HG03039 (cell line): ENCODE measurements around the gene ACBD6.

Experiments used
- ATAC-seq: cut with Tn5 transposase; IDR thresholded peaks from one replicate; pipeline ENCODE4 v1.9.1; 2021; ENCODE audit warnings: mild to moderate bottlenecking, moderate library complexity; ENCODE audit not compliant: unreplicated experiment

Gene ACBD6

DNA sequence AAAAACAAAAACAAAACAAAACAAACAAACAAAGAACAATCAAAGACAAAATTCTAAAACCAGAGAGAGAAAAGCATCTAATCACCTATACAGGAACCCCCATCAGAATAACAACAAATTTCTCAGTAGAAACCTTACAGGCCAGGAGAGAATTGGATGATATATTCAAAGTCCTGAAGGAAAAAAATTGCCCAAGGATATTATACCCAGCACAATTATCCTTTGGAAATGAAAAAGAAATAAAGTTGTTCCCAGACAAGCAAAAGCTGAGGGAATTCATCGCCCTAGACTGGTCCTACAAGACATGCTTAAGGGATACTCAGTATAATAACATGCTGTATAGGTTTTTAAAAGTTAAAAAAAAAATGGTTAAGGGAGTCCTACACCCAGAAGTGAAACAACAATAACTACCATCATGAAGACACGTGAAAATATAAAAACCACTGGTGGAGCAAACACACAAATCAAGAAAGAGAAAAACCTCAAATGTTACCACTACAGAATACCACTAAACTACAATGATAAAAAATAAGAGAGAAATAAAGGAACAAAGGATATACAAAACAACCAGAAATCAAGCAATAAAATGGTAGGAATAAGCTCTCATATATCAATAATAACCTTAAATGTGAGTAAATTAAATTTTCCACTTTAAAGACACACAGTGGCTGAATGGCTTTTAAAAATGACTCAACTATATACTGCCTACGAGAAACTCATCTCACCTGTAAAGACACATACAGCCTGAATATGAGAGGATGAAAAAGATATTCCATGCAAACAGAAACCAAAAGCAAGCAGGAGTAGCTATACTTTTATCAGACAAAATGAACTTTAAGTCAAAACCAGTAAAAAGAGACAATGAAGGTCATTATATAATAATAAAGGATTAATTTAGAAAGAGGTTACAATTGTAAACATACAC lies 121.9 kb downstream of the ACBD6 start:
- no peak for ATAC-seq

DNA sequence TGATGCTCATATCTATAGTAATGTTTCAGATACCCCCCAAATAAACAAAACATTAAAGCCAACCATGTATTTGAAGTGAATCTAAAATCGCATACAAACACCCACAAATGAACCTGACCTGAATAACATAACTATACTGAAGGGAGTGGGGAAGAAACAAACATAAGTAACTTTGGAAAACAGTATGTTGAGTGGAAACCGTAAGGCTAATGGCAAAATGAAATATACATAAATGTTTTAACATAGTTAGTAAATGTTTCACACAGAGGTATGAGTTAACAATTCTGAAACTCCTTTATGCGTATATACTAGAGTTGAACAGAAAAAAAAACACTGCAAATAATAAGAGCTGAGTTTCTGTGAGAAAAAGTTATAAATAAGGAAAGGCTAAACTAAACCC lies 125.6 kb downstream of the ACBD6 start:
- no peak for ATAC-seq

- no peak for ATAC-seq
These were observed 126.1 kb downstream of the ACBD6 start for GRCh38 chr1:180376253-180376652.

DNA sequence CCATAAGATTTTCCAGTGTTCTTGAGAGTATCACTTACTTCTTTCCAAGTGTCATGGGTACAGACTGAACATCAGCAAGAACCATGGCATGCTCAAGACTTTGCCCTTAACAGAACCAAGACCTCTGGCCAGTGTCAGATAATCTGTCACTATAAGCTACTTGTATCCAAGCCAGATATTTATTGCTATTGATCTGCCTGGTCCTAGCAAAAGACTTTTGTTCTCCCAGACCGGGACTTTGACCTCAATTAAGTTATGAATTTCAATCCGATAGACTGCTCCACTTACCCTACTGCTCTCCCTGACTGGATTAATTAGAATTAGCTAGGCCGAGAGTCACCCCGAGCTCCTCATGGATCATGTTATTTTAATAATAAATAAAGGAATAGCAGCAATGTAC lies 129.6 kb downstream of the ACBD6 start:
- ATAC-seq, result no peak

DNA sequence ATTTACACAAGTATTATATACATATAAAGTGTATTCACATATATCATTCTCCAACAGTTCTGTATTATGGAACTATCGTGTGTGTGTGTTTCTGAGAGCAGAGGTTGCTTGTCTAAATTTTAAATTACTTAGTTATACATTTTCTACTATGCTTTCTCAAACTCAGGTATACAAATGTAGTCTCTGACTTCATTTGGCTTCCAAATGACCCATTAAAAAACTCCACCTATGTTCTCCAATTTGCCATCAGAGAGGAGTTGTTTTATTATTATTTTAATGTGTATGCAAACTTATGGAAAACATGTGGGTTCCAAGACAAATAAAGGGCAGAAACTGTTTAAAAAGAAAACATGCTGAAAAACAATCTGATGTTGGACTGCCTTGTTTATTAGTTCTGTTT lies 131.8 kb downstream of the ACBD6 start:
- no peak for ATAC-seq

- no peak for ATAC-seq
These were observed 132.2 kb downstream of the ACBD6 start for GRCh38 chr1:180370188-180370587.

DNA sequence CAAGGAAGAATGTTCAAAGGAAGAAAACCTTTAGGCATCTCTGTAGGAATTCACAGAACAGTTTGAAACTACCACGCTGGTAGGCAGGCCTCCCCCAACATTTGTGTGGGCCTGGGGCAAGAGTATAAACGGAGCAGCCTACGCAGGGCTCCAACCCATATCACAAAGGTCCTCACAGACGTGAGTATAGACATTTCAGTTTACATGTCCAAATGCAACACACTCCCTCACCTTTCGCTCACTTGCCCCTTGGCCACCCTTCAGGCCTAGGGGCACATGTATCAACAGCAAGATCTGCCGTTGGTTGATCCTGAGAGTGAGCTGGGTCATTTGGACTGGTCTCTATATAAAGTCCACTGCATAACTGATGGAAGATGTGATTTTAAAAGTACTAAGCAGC lies 133.3 kb downstream of the ACBD6 start:
- no peak for ATAC-seq

GRCh38 chr1:180366371-180367068 lies 135.9 kb downstream of the ACBD6 start:
- no peak for ATAC-seq

DNA sequence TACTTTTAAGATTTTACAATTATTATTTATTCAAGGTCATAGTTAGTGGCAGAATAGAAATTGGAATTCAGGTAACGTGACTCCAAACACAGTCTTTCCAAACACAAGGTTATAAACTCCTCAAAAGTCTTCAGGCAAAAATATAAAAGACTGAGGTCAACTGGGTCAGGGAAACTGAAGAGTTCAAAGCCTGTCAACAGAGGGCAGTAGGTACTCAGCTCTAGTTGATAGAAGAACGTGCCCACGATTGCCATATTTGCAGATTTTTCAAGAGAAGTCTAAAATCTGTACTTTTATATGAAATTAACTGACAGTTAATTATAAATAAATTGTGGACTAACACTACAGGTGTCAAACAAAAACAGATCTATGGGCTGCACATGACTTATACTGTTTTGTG lies 137.3 kb downstream of the ACBD6 start:
- ATAC-seq, result no peak

DNA sequence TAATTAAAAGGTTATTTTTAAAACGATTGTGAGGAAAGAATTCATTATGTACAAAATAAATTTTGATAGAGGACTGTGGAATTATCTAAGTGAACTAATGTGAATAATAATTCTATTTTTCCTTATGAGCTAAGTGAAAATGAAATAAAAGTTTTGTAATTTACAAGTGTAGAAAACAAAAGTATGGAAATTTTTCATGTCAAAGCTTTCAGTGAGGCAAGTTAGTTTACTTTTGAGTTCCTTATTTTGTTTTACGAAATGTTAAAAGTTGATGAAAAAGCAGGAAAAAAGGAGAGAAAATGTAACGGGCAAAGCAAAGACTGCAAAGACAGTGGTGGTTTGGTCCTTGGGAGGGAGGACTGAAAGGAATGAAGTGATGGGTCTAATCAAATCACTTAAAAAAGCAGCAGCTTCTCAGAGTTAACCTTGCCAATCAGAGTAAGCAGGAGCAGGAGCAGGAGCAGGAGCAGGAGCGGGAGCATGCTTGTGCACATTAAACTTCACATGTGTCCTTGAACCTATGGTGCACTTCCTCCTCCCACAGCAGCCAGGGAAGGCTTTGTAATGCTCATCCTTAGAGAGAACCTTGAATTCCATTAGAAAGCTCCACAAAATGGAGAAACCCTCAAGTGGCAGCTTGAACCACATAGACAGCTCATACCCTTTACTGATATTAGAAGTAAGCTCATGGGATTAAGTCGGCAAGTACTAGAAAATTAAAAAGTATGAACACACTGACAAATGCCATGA lies 139.0 kb downstream of the ACBD6 start:
- no peak for ATAC-seq

GRCh38 chr1:180360333-180361075 lies 141.9 kb downstream of the ACBD6 start:
- ATAC-seq, result no peak

- ATAC-seq, result no peak
These were observed 143.7 kb downstream of the ACBD6 start for GRCh38 chr1:180358649-180359048.

DNA sequence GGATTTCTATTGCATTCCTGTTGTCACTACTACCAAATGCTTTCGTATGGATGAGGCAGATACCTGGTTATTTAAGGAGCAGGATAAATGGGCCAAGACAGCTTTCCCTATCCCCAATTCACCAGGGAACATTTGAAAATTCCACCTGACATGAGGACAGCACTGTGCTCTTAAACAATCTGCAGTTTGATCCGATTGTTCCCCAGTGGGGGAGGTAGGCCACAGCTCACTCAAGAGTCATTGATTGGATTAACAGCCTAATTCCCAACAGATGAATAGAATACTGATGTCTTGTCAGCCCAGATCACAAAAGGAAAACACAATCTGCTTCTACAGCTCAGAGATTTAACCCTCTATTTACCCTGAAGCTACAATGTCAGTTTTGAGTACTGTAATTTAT lies 148.4 kb downstream of the ACBD6 start:
- ATAC-seq, result no peak

GRCh38 chr1:180352588-180352987 lies 149.8 kb downstream of the ACBD6 start:
- ATAC-seq, result no peak

DNA sequence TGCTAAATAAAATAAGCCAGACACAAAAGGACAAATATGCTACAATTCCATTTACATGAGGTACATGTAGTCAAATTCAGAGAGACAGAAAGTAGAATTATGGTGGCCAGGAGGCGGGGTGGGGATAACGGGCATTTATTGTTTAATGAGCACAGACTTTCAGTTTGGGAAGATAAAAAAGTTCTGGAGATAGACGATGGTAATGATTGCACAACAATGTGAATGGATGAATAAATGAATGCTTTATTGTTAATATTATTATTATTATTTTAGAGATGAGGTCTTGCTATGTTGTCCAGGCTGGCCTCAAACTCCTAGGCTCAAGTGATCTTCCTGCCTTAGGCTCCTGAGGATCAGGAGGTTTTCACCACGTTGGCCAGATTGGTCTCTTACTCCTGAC lies 150.4 kb downstream of the ACBD6 start:
- ATAC-seq, result no peak

GRCh38 chr1:180345148-180345547 lies 157.2 kb downstream of the ACBD6 start:
- no peak for ATAC-seq

- ATAC-seq, result no peak
These were observed 158.2 kb downstream of the ACBD6 start for GRCh38 chr1:180343921-180344769.

GRCh38 chr1:180327089-180327488 lies 175.3 kb downstream of the ACBD6 start:
- no peak for ATAC-seq

DNA sequence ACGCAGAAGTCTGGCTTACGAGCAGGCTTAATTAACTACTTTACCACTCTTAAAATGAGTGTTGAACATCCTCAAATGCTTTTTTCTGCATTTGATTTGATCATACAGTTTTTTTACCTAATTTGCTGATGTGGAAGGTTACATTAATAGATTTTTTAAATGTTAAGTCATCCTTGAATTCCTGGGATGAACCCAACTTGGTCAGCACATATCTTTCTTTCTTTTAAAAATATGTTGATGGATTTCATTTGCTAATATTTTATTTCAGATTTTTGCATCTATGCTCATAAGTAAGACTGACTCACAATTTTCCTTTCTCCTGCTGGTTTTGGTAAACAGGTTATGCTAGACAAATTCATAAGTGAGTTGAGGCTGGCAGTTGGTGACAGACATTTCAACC lies 189.5 kb downstream of the ACBD6 start:
- no peak for ATAC-seq
